HepG2 (cell line): Measurements from ENCODE around the gene VSX1. TPM values are rescaled to one million over a fixed set of nuclear protein-coding genes. Genes with fewer than 3 reads are reported as not detected.
A peak's percentile ranks its signal among the peaks of the same experiment; 100 is the strongest.

Source experiments
- GABPB1 ChIP-seq: IDR thresholded peaks from 2 replicates; pipeline ENCODE4 v1.6.1; 2016; ENCODE audit warnings: mild to moderate bottlenecking, missing genetic modification reagents, moderate library complexity, missing compliant biosample characterization
- MAFG ChIP-seq: sonication (generic); formaldehyde crosslinking; IDR thresholded peaks from 2 replicates; pipeline ENCODE4 v1.5.1; 2020; ENCODE audit warnings: mild to moderate bottlenecking, missing genetic modification reagents
- PCBP2 ChIP-seq: fragments of 200-400 bp; formaldehyde crosslinking; optimal IDR thresholded peaks from 2 replicates; pipeline ENCODE3; 2018; ENCODE audit warnings: low read length, low read depth; ENCODE audit not compliant: poor library complexity, severe bottlenecking
- PRMT3 ChIP-seq: sonication (generic); formaldehyde crosslinking; IDR thresholded peaks from 2 replicates; pipeline ENCODE4 v1.8.1; 2022; ENCODE audit warnings: low read depth, mild to moderate bottlenecking, moderate library complexity, missing genetic modification reagents, borderline replicate concordance
- SMAD3 ChIP-seq: sonication (generic); formaldehyde crosslinking; IDR thresholded peaks from 2 replicates; pipeline ENCODE4 v1.4.0; 2020; ENCODE audit warnings: missing genetic modification reagents
- TEAD2 ChIP-seq: sonication (generic); formaldehyde crosslinking; IDR thresholded peaks from 2 replicates; pipeline ENCODE4 v1.9.0; 2021; ENCODE audit warnings: missing genetic modification reagents
- ZNF329 ChIP-seq: sonication (generic); formaldehyde crosslinking; IDR thresholded peaks from 2 replicates; pipeline ENCODE4 v1.9.0; 2021; ENCODE audit warnings: low read depth, mild to moderate bottlenecking, missing genetic modification reagents
- ZNF44 ChIP-seq: sonication (generic); formaldehyde crosslinking; IDR thresholded peaks from 2 replicates; pipeline ENCODE4 v1.5.1; 2020; ENCODE audit warnings: mild to moderate bottlenecking, missing genetic modification reagents
- ZNF839 ChIP-seq: sonication (generic); formaldehyde crosslinking; IDR thresholded peaks from 2 replicates; pipeline ENCODE4 v1.4.0; 2020; ENCODE audit warnings: missing genetic modification reagents, mild to moderate bottlenecking, borderline replicate concordance
- polyA plus RNA-seq, 8 experiments: library from polyadenylated mRNA; depleted of rRNA in 3 of 8; stranded (reverse) in 7 of 8; unstranded in 1 of 8; fragments of >200 nt; fragmentation: Illumina TruSeq in 4 of 8; extraction: Trizol in 4 of 8; gene quantifications; 2 replicates each; pipeline versions ENCODE4 v1.2.1 to v1.2.3, GENCODE V29; 2011 to 2016; ENCODE audit warnings: low read depth in 4 of 8, missing spikeins in 1 of 8, mixed read lengths in 1 of 8; ENCODE audit not compliant: insufficient read depth in 1 of 8
- total RNA-seq, 5 experiments: library from RNA; depleted of rRNA; stranded (reverse); fragments of >200 nt; fragmentation: Illumina TruSeq; extraction: Trizol; gene quantifications; 2 replicates each; pipeline ENCODE4 v1.2.3, GENCODE V29; 2016; ENCODE audit warnings: low read depth in 1 of 5
- TF ChIP-seq, protein P1 (sequence below): sonication (generic); formaldehyde crosslinking; IDR thresholded peaks from 2 replicates; pipeline ENCODE4 v1.8.0; 2022; ENCODE audit warnings: missing genetic modification reagents, low read depth, mild to moderate bottlenecking, borderline replicate concordance
- TF ChIP-seq, protein P2 (sequence below): sonication (generic); formaldehyde crosslinking; IDR thresholded peaks from 2 replicates; pipeline ENCODE4 v1.4.0; 2020; ENCODE audit warnings: mild to moderate bottlenecking, missing genetic modification reagents
- TF ChIP-seq, protein P3 (sequence below): sonication (generic); formaldehyde crosslinking; IDR thresholded peaks from 2 replicates; pipeline ENCODE4 v1.5.0; 2020; ENCODE audit warnings: mild to moderate bottlenecking, missing genetic modification reagents
- TF ChIP-seq, protein P4 (sequence below): IDR thresholded peaks from 2 replicates; pipeline ENCODE4 v1.6.1; 2018; ENCODE audit warnings: missing genetic modification reagents, mild to moderate bottlenecking, missing compliant biosample characterization
- TF ChIP-seq, protein P5 (sequence below): sonication (generic); formaldehyde crosslinking; IDR thresholded peaks from 2 replicates; pipeline ENCODE4 v1.4.0; 2020; ENCODE audit warnings: missing genetic modification reagents, borderline replicate concordance
- TF ChIP-seq, protein P6 (sequence below): sonication (generic); formaldehyde crosslinking; IDR thresholded peaks from 2 replicates; pipeline ENCODE4 v1.8.1; 2022; ENCODE audit warnings: mild to moderate bottlenecking, missing genetic modification reagents
- TF ChIP-seq, protein P7 (sequence below): sonication (generic); formaldehyde crosslinking; IDR thresholded peaks from 2 replicates; pipeline ENCODE4 v1.9.0; 2021; ENCODE audit warnings: missing genetic modification reagents, mild to moderate bottlenecking, borderline replicate concordance

Gene VSX1
- total and polyA plus RNA-seq, 2 of the 13 experiments (the other 11 are each of a cell fraction or from before 2014, with no cell fraction given), result 0.04 TPM; not detected in 1

DNA sequence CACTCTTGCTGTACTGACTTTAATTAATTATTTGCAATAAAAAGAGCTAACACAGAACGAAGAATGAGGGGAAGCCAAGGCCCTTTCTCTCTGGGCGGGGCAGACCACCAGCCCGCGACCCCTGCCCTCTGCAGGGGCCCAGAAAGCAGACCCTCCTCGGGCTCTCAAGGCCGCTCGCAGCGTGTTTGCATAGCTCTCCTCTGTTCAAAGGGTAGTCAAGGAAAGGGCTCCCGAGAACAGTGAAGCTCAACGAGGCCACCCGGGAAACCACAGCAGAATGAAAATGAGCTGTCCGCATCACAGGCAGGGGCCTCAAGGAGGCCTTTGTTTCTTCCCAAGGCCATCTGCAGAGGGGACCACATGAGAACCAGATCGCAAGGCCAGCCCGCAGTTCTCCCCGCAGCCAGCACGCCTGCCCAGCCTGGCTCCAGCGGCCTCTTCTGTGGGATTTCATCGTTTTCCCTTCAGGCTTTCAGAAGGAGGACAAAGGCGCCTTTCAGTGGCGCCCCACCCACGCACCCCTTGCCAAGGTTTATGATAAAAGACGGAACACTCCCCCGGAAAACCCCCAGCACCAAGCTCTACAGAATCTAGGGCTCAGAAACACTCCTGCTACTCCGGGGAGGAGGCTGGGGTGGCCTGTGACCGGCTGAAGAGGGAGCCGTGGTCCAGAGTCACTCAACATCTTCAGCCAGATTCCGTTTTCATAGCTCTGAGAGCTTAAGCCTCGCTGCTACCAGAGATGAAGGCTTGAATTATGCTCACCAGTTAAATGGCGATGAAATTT, 49.3 kb downstream of the VSX1 start (continued):
- TF ChIP-seq, protein P1, sequence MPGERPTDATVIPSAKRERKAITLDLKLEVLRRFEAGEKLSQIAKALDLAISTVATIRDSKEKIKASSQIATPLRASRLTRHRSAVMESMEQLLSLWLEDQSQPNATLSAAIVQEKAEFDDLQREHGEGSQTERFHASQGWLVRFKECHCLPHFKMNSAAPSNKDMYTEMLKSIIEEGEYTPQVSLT (CRISPR knock-in tag), result no peak
- TF ChIP-seq, protein P2, sequence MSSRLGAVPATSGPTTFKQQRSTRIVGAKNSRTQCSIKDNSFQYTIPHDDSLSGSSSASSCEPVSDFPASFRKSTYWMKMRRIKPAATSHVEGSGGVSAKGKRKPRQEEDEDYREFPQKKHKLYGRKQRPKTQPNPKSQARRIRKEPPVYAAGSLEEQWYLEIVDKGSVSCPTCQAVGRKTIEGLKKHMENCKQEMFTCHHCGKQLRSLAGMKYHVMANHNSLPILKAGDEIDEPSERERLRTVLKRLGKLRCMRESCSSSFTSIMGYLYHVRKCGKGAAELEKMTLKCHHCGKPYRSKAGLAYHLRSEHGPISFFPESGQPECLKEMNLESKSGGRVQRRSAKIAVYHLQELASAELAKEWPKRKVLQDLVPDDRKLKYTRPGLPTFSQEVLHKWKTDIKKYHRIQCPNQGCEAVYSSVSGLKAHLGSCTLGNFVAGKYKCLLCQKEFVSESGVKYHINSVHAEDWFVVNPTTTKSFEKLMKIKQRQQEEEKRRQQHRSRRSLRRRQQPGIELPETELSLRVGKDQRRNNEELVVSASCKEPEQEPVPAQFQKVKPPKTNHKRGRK (CRISPR knock-in tag), result no peak
- TF ChIP-seq PCBP2 (no peak), MAFG (CRISPR knock-in tag) (no peak), GABPB1 (CRISPR knock-in tag) (peak; percentile 40; the same call in 1 of the 2 replicates), TEAD2 (no peak), PRMT3 (CRISPR knock-in tag) (no peak), SMAD3 (CRISPR knock-in tag) (no peak), ZNF44 (CRISPR knock-in tag) (no peak), ZNF329 (CRISPR knock-in tag) (no peak), ZNF839 (CRISPR knock-in tag) (no peak)
- TF ChIP-seq, protein P3, sequence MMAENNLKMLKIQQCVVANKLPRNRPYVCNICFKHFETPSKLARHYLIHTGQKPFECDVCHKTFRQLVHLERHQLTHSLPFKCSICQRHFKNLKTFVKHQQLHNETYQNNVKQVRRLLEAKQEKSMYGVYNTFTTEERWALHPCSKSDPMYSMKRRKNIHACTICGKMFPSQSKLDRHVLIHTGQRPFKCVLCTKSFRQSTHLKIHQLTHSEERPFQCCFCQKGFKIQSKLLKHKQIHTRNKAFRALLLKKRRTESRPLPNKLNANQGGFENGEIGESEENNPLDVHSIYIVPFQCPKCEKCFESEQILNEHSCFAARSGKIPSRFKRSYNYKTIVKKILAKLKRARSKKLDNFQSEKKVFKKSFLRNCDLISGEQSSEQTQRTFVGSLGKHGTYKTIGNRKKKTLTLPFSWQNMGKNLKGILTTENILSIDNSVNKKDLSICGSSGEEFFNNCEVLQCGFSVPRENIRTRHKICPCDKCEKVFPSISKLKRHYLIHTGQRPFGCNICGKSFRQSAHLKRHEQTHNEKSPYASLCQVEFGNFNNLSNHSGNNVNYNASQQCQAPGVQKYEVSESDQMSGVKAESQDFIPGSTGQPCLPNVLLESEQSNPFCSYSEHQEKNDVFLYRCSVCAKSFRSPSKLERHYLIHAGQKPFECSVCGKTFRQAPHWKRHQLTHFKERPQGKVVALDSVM, result peak; percentile 47; the same call in 1 of the 2 replicates
- TF ChIP-seq, protein P4, sequence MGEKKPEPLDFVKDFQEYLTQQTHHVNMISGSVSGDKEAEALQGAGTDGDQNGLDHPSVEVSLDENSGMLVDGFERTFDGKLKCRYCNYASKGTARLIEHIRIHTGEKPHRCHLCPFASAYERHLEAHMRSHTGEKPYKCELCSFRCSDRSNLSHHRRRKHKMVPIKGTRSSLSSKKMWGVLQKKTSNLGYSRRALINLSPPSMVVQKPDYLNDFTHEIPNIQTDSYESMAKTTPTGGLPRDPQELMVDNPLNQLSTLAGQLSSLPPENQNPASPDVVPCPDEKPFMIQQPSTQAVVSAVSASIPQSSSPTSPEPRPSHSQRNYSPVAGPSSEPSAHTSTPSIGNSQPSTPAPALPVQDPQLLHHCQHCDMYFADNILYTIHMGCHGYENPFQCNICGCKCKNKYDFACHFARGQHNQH (CRISPR knock-in tag), result peak; percentile 61; the same call in 1 of the 2 replicates
- TF ChIP-seq, protein P5, sequence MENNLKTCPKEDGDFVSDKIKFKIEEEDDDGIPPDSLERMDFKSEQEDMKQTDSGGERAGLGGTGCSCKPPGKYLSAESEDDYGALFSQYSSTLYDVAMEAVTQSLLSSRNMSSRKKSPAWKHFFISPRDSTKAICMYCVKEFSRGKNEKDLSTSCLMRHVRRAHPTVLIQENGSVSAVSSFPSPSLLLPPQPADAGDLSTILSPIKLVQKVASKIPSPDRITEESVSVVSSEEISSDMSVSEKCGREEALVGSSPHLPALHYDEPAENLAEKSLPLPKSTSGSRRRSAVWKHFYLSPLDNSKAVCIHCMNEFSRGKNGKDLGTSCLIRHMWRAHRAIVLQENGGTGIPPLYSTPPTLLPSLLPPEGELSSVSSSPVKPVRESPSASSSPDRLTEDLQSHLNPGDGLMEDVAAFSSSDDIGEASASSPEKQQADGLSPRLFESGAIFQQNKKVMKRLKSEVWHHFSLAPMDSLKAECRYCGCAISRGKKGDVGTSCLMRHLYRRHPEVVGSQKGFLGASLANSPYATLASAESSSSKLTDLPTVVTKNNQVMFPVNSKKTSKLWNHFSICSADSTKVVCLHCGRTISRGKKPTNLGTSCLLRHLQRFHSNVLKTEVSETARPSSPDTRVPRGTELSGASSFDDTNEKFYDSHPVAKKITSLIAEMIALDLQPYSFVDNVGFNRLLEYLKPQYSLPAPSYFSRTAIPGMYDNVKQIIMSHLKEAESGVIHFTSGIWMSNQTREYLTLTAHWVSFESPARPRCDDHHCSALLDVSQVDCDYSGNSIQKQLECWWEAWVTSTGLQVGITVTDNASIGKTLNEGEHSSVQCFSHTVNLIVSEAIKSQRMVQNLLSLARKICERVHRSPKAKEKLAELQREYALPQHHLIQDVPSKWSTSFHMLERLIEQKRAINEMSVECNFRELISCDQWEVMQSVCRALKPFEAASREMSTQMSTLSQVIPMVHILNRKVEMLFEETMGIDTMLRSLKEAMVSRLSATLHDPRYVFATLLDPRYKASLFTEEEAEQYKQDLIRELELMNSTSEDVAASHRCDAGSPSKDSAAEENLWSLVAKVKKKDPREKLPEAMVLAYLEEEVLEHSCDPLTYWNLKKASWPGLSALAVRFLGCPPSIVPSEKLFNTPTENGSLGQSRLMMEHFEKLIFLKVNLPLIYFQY (CRISPR knock-in tag), result no peak
- TF ChIP-seq, protein P6, sequence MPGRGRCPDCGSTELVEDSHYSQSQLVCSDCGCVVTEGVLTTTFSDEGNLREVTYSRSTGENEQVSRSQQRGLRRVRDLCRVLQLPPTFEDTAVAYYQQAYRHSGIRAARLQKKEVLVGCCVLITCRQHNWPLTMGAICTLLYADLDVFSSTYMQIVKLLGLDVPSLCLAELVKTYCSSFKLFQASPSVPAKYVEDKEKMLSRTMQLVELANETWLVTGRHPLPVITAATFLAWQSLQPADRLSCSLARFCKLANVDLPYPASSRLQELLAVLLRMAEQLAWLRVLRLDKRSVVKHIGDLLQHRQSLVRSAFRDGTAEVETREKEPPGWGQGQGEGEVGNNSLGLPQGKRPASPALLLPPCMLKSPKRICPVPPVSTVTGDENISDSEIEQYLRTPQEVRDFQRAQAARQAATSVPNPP, result no peak
- TF ChIP-seq, protein P7, sequence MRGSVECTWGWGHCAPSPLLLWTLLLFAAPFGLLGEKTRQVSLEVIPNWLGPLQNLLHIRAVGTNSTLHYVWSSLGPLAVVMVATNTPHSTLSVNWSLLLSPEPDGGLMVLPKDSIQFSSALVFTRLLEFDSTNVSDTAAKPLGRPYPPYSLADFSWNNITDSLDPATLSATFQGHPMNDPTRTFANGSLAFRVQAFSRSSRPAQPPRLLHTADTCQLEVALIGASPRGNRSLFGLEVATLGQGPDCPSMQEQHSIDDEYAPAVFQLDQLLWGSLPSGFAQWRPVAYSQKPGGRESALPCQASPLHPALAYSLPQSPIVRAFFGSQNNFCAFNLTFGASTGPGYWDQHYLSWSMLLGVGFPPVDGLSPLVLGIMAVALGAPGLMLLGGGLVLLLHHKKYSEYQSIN (CRISPR knock-in tag), result no peak
